Activated T-helper 2 cell treated with anti-CD3 and anti-CD28 coated beads, Interferon-gamma antibody, Interleukin-2, Interleukin-4, amounts not matched to agents 10 μg/mL and 5 μg/mL and 100 μg/mL, durations not matched to agents 14 hours and 24 hours and 36 hours (primary cell): ENCODE measurements around the gene INPP5B. TPM values are rescaled to one million over a fixed set of nuclear protein-coding genes. Genes with fewer than 3 reads are reported as not detected.

Experiments used
- DNase-seq: peaks from one replicate; pipeline ENCODE4 v3.0.0; 2021; ENCODE audit warnings: low spot score
- H3K27ac Mint-ChIP-seq: one replicate; pipeline ENCODE4 v1.8.0; 2021; ENCODE audit warnings: mixed read lengths
- H3K27me3 Mint-ChIP-seq: one replicate; pipeline ENCODE4 v1.8.0; 2021; ENCODE audit warnings: low read depth, mixed read lengths
- H3K36me3 Mint-ChIP-seq: one replicate; pipeline ENCODE4 v1.8.0; 2021; ENCODE audit warnings: low read depth, mixed read lengths
- H3K4me1 Mint-ChIP-seq: one replicate; pipeline ENCODE4 v1.8.0; 2021; ENCODE audit warnings: low read depth, mixed read lengths
- H3K4me3 Mint-ChIP-seq: one replicate; pipeline ENCODE4 v1.8.0; 2021; ENCODE audit warnings: low read depth, mild to moderate bottlenecking, moderate library complexity, mixed read lengths
- H3K9me3 Mint-ChIP-seq: one replicate; pipeline ENCODE4 v1.8.0; 2021; ENCODE audit warnings: mixed read lengths
- intact Hi-C: fragments of 100-400 bp; cut with micrococcal nuclease; formaldehyde crosslinking; loops from one replicate; pipeline ENCODE4 v1.15.1; 2023
- total RNA-seq: library from RNA; stranded (reverse); gene quantifications from 2 replicates; pipeline ENCODE4 v1.2.3, GENCODE V29; 2022

The INPP5B gene
- total RNA-seq, 1 donor from 2014 or later, result 23.1 TPM

GRCh38 chr1:37955685-37956084 lies 8.8 kb upstream of the INPP5B start:
- DNase-seq, result no peak
- Mint-ChIP-seq H3K36me3 (peaks cover 34% of the 10 kb centered on the region), H3K4me3 (no peak overlapping the region), H3K27me3 (no peaks in the 10 kb centered on the region), H3K4me1 (peaks cover 5% of the 10 kb centered on the region), H3K27ac (no peak overlapping the region), H3K9me3 (no peaks in the 10 kb centered on the region)
- intact Hi-C loops, result no loop called here

GRCh38 chr1:37954316-37954971 lies 7.6 kb upstream of the INPP5B start:
- Mint-ChIP-seq H3K4me1 (peaks cover 5% of the 10 kb centered on the region), H3K4me3 (no peak overlapping the region), H3K9me3 (no peaks in the 10 kb centered on the region), H3K36me3 (peaks cover 22% of the 10 kb centered on the region), H3K27me3 (no peaks in the 10 kb centered on the region), H3K27ac (peak overlapping the region; percentile 5)
- intact Hi-C loops, result no loop called here
- no peak for DNase-seq

GRCh38 chr1:37952738-37953137 lies 5.9 kb upstream of the INPP5B start:
- no peak overlapping the region for H3K4me3 Mint-ChIP-seq
- intact Hi-C loops, result no loop called here
- H3K27ac Mint-ChIP-seq, result no peak overlapping the region
- no peaks in the 10 kb centered on the region for H3K9me3 Mint-ChIP-seq
- peaks cover 11% of the 10 kb centered on the region for H3K36me3 Mint-ChIP-seq
- no peak for DNase-seq
- H3K4me1 Mint-ChIP-seq, result peaks cover 5% of the 10 kb centered on the region
- no peaks in the 10 kb centered on the region for H3K27me3 Mint-ChIP-seq

- intact Hi-C loops, result no loop called here
- no peak overlapping the region for H3K4me3 Mint-ChIP-seq
- DNase-seq, result no peak
- peaks cover 12% of the 10 kb centered on the region for H3K4me1 Mint-ChIP-seq
- no peaks in the 10 kb centered on the region for H3K9me3 Mint-ChIP-seq
- peaks cover 8% of the 10 kb centered on the region for H3K36me3 Mint-ChIP-seq
- no peak overlapping the region for H3K27ac Mint-ChIP-seq
- no peaks in the 10 kb centered on the region for H3K27me3 Mint-ChIP-seq
Measured at GRCh38 chr1:37951783-37952624, 5.2 kb upstream of the INPP5B start.

GRCh38 chr1:37951041-37951782 lies 4.4 kb upstream of the INPP5B start:
- intact Hi-C loops, result no loop called here
- H3K27me3 Mint-ChIP-seq, result no peaks in the 10 kb centered on the region
- peaks cover 6% of the 10 kb centered on the region for H3K36me3 Mint-ChIP-seq
- no peak for DNase-seq
- H3K4me3 Mint-ChIP-seq, result no peak overlapping the region
- H3K27ac Mint-ChIP-seq, result no peak overlapping the region
- H3K4me1 Mint-ChIP-seq, result peaks cover 17% of the 10 kb centered on the region
- H3K9me3 Mint-ChIP-seq, result no peaks in the 10 kb centered on the region

- Mint-ChIP-seq H3K36me3 (no peaks in the 10 kb centered on the region), H3K4me1 (peaks cover 17% of the 10 kb centered on the region), H3K4me3 (no peak overlapping the region), H3K9me3 (no peaks in the 10 kb centered on the region), H3K27ac (no peak overlapping the region), H3K27me3 (no peaks in the 10 kb centered on the region)
- no peak for DNase-seq
- intact Hi-C loops, result no loop called here
Measured at GRCh38 chr1:37949524-37950152, 2.8 kb upstream of the INPP5B start.

- no peak for DNase-seq
- intact Hi-C loops, result no loop called here
- H3K27ac Mint-ChIP-seq, result no peak overlapping the region
Measured at GRCh38 chr1:37948841-37949240, 2.0 kb upstream of the INPP5B start.

GRCh38 chr1:37948166-37948565 lies 1.3 kb upstream of the INPP5B start:
- intact Hi-C loops, result no loop called here
- H3K36me3 Mint-ChIP-seq, result peaks cover 4% of the 10 kb centered on the region
- peaks cover 17% of the 10 kb centered on the region for H3K4me1 Mint-ChIP-seq
- H3K27me3 Mint-ChIP-seq, result no peaks in the 10 kb centered on the region
- H3K4me3 Mint-ChIP-seq, result no peak overlapping the region
- H3K27ac Mint-ChIP-seq, result no peak overlapping the region
- DNase-seq, result no peak
- no peaks in the 10 kb centered on the region for H3K9me3 Mint-ChIP-seq

More at GRCh38 chr1:37948841-37949240, 2.0 kb upstream of the INPP5B start:
- H3K27me3 Mint-ChIP-seq, result no peaks in the 10 kb centered on the region
- peaks cover 3% of the 10 kb centered on the region for H3K36me3 Mint-ChIP-seq
- H3K4me3 Mint-ChIP-seq, result no peak overlapping the region
- H3K4me1 Mint-ChIP-seq, result peaks cover 17% of the 10 kb centered on the region
- no peaks in the 10 kb centered on the region for H3K9me3 Mint-ChIP-seq

GRCh38 chr1:37947364-37947763 lies 511 bp upstream of the INPP5B start:
- intact Hi-C loops, result loop anchor here (2.0 kb wide), 1 partner anchor 17 kb away; no protein-coding TSS in a partner anchor
- Mint-ChIP-seq H3K27me3 (no peaks in the 10 kb centered on the region), H3K4me1 (peaks cover 17% of the 10 kb centered on the region), H3K9me3 (no peaks in the 10 kb centered on the region), H3K27ac (peak overlapping the region; percentile 97), H3K4me3 (peak overlapping the region; percentile 98), H3K36me3 (peaks cover 4% of the 10 kb centered on the region)
- DNase-seq, result no peak

- peak overlapping the region; percentile 97 for H3K27ac Mint-ChIP-seq
- no peak for DNase-seq
- peak overlapping the region; percentile 98 for H3K4me3 Mint-ChIP-seq
- H3K36me3 Mint-ChIP-seq, result peaks cover 4% of the 10 kb centered on the region
- H3K27me3 Mint-ChIP-seq, result no peaks in the 10 kb centered on the region
- H3K4me1 Mint-ChIP-seq, result peaks cover 12% of the 10 kb centered on the region
- H3K9me3 Mint-ChIP-seq, result no peaks in the 10 kb centered on the region
- intact Hi-C loops, result loop anchor here (2.0 kb wide), 1 partner anchor 15 kb away; no protein-coding TSS in a partner anchor
Measured at GRCh38 chr1:37945743-37946702, 830 bp downstream of the INPP5B start.

GRCh38 chr1:37945251-37945650 lies 1.6 kb downstream of the INPP5B start:
- intact Hi-C loops, result no loop called here
- H3K4me1 Mint-ChIP-seq, result peaks cover 12% of the 10 kb centered on the region
- H3K27me3 Mint-ChIP-seq, result no peaks in the 10 kb centered on the region
- DNase-seq, result no peak
- no peaks in the 10 kb centered on the region for H3K9me3 Mint-ChIP-seq
- no peak overlapping the region for H3K27ac Mint-ChIP-seq
- H3K4me3 Mint-ChIP-seq, result peak overlapping the region; percentile 2
- peaks cover 4% of the 10 kb centered on the region for H3K36me3 Mint-ChIP-seq
